Mesenchymal stem cell (in vitro differentiated cells and primary cell): Measurements from ENCODE around the gene MBD3.

Experiments
- DNase-seq: peaks from one replicate; pipeline ENCODE4 v3.0.0-alpha.2; 2013
- H2AFZ ChIP-seq: one replicate; pipeline ENCODE4 v1.6.1; 2013; ENCODE audit warnings: low read depth, mild to moderate bottlenecking, control low read depth, inconsistent platforms, low read length, moderate library complexity
- H2AK5ac ChIP-seq: 2 replicates; pipeline ENCODE4 v1.6.1; 2013; ENCODE audit warnings: low read length, moderate library complexity, mild to moderate bottlenecking, inconsistent platforms; ENCODE audit not compliant: severe bottlenecking
- H2BK120ac ChIP-seq: one replicate; pipeline ENCODE4 v1.6.1; 2013; ENCODE audit warnings: low read depth, mild to moderate bottlenecking, inconsistent platforms, low read length, moderate library complexity
- H2BK12ac ChIP-seq, 2 experiments: one replicate each; pipeline ENCODE4 v1.6.1; 2013; ENCODE audit warnings: inconsistent platforms in 2 of 2, low read length in 2 of 2, mild to moderate bottlenecking in 2 of 2, moderate library complexity in 2 of 2, control low read depth in 1 of 2
- H2BK15ac ChIP-seq: one replicate; pipeline ENCODE4 v1.6.1; 2013; ENCODE audit warnings: mild to moderate bottlenecking, low read depth, inconsistent platforms; ENCODE audit not compliant: poor library complexity, severe bottlenecking
- H2BK5ac ChIP-seq: 2 replicates; pipeline ENCODE4 v1.6.1; 2013; ENCODE audit warnings: low read depth, mild to moderate bottlenecking, low read length, control low read depth, inconsistent platforms; ENCODE audit not compliant: poor library complexity, severe bottlenecking
- H3K14ac ChIP-seq, 2 experiments: one replicate each; pipeline ENCODE4 v1.6.1; 2013; ENCODE audit warnings: inconsistent platforms in 2 of 2, low read length in 2 of 2, control low read depth in 1 of 2, mild to moderate bottlenecking in 1 of 2, moderate library complexity in 1 of 2
- H3K18ac ChIP-seq, 2 experiments: one replicate each; pipeline ENCODE4 v1.6.1; 2013; ENCODE audit warnings: inconsistent platforms in 2 of 2, low read length in 2 of 2, control low read depth in 1 of 2, low read depth in 1 of 2, mild to moderate bottlenecking in 1 of 2
- H3K23ac ChIP-seq, 2 experiments: one replicate each; pipeline ENCODE4 v1.6.1; 2013; ENCODE audit warnings: inconsistent platforms in 2 of 2, low read length in 2 of 2, mild to moderate bottlenecking in 2 of 2, moderate library complexity in 2 of 2, control low read depth in 1 of 2
- H3K27ac ChIP-seq: 2 replicates; pipeline ENCODE4 v1.5.1; 2013; ENCODE audit warnings: mild to moderate bottlenecking, moderate library complexity, low read length, control low read depth, inconsistent platforms; ENCODE audit not compliant: poor library complexity, severe bottlenecking
- H3K27me3 ChIP-seq, 2 experiments: 2 replicates each; pipeline versions ENCODE4 v1.6.1 to v1.7.0; 2013; ENCODE audit warnings: low read length in 2 of 2, mild to moderate bottlenecking in 2 of 2, moderate library complexity in 2 of 2, control low read depth in 1 of 2, inconsistent platforms in 1 of 2; ENCODE audit not compliant: control insufficient read depth in 1 of 2, insufficient read depth in 1 of 2
- H3K36me3 ChIP-seq, 2 experiments: 2 replicates each; pipeline versions ENCODE4 v1.6.1 to v1.7.0; 2013; ENCODE audit warnings: low read length in 2 of 2, control low read depth in 1 of 2, inconsistent platforms in 1 of 2, low read depth in 1 of 2, mild to moderate bottlenecking in 1 of 2; ENCODE audit not compliant: insufficient read depth in 2 of 2, control insufficient read depth in 1 of 2
- H3K4ac ChIP-seq, 2 experiments: one replicate each; pipeline ENCODE4 v1.6.1; 2013; ENCODE audit warnings: inconsistent platforms in 2 of 2, low read length in 2 of 2, mild to moderate bottlenecking in 2 of 2, moderate library complexity in 2 of 2, control low read depth in 1 of 2, low read depth in 1 of 2
- H3K4me1 ChIP-seq: 2 replicates; pipeline ENCODE4 v1.6.1; 2013; ENCODE audit warnings: low read depth, low read length, control low read depth; ENCODE audit not compliant: control insufficient read depth, insufficient read depth
- H3K4me2 ChIP-seq: 2 replicates; pipeline ENCODE4 v1.6.1; 2013; ENCODE audit warnings: low read length, mild to moderate bottlenecking, inconsistent platforms; ENCODE audit not compliant: poor library complexity, severe bottlenecking
- H3K4me3 ChIP-seq, 2 experiments: 2 replicates each; pipeline versions ENCODE4 v1.5.1 to v1.7.0; 2013; ENCODE audit warnings: low read length in 2 of 2, mild to moderate bottlenecking in 2 of 2, control low read depth in 1 of 2, low read depth in 1 of 2; ENCODE audit not compliant: insufficient read depth in 1 of 2
- H3K79me1 ChIP-seq: replicated peaks from 2 replicates; pipeline ENCODE4 v1.6.1; 2013; ENCODE audit warnings: mild to moderate bottlenecking, control low read depth, low read length, inconsistent platforms; ENCODE audit not compliant: poor library complexity, severe bottlenecking
- H3K9ac ChIP-seq: 2 replicates; pipeline ENCODE4 v1.7.0; 2013; ENCODE audit warnings: mild to moderate bottlenecking, low read length, moderate library complexity
- H3K9me3 ChIP-seq: 2 replicates; pipeline ENCODE4 v1.7.0; 2013; ENCODE audit warnings: mild to moderate bottlenecking, low read length; ENCODE audit not compliant: control insufficient read depth
- H4K8ac ChIP-seq: one replicate; pipeline ENCODE4 v1.6.1; 2013; ENCODE audit warnings: inconsistent platforms, mild to moderate bottlenecking, low read length, moderate library complexity
- H4K91ac ChIP-seq: one replicate; pipeline ENCODE4 v1.6.1; 2013; ENCODE audit warnings: mild to moderate bottlenecking, low read length, inconsistent platforms
- WGBS: methylation state at CpG from one replicate; pipeline ENCODE4 v1.1.7; 2013; ENCODE audit warnings: mixed read lengths; 5-methylcytosine and 5-hydroxymethylcytosine counted together

The MBD3 gene

DNA sequence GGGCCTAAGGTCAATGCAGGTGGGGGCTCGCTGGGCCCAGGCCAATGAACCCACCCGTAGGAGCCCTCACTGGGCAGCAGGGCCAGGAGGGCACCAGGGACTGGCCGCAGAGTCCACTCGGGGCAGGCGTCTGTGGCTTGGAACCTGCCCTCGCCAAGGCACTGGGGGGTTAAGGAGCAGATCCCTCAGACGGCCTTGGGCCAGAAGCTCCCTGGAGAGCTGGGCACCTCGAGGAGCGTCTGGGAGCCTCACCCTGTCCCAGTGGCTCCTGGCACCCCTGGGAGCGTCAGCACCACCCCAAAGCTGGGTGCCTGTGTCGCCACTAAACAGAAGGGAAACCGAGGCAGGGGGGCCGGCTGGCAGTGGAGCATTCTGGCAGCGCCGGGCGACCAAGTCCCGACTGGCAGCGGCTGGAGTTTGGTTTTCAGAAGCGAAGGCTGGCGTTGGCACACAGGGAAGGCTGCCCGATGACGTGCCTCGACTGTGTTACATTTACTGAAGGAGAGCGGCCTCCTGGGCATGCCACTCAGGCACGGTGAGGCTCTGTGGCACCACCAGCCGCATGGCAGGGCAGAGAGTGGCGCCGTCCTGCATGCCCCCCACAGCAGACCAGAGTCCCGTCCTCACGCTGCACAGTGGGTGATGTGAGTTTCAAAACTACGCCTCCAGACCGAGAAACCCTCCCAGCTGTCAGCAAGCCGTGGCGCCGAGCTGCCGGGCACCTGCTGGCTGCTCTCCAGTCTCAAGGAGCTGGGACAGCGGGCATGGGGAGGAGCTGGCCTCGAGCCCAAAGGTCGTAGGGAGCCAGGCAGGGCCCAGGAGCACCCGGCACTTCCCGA, 15.4 kb downstream of the MBD3 start:
- 95% methylated on average over 41 of the region's 41 CpGs for WGBS
- Histone ChIP-seq H2AK5ac (no peak overlapping the region), H3K27ac (no peak overlapping the region), H3K23ac (no peak overlapping the region), H3K4me2 (no peak overlapping the region), H3K9me3 (no peaks in the 10 kb centered on the region), H3K4me3 (no peak overlapping the region), H4K91ac (no peak overlapping the region), H3K18ac (no peak overlapping the region), H3K79me1 (peaks cover 28% of the 10 kb centered on the region), H3K9ac (no peak overlapping the region), H3K27me3 (no peaks in the 10 kb centered on the region), H2BK5ac (no peak overlapping the region), H3K4ac (no peak overlapping the region), H3K36me3 (peaks cover 48 to 77% of the 10 kb centered on the region in 2 experiments), H2BK12ac (no peak overlapping the region), H3K4me1 (no peaks in the 10 kb centered on the region), H3K14ac (no peak overlapping the region), H2BK15ac (no peak overlapping the region), H2AFZ (no peak overlapping the region), H2BK120ac (no peak overlapping the region), H4K8ac (no peak overlapping the region)
- no peak for DNase-seq

DNA sequence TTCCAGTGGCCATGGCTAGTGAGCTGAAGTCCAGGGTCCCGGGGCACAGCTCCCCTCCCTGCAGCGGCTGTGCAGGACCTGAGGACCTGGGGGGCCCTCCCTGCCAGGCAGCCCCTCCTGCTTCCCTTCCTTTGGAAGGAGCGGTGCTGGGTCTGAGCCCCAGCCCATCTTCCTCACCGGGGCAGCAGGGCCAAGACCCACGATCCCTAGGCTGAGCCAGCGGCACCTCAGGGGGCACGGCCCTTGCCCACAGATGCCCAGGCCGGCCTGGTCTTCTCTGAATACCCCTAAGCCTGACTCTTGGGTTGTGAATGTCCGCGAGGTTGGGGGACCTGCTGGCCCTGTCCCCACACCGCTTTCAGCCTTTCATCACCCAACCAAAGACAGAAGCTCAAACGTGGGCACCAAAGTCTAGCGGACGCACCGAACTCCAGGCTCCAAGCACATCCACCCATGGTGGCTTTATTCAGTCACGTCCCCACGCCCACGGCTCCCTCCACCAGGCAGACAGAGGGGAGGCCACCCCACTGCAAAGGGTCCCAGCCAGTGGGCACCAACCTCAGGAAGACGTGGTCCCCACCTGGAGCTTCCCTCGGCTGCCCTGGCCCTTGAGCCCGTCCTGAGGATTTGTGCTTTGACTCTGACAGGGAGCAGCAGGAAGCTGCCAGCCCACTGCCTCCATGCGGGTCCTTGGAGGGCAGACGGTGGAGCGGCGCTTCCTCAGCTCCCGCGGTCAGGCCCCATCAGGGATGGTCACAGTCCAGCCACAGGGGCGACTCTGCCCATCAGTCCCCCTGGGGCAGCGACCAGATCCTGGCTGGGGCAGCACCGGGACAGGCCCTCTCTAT, 16.2 kb downstream of the MBD3 start:
- Histone ChIP-seq H2AK5ac (no peak overlapping the region), H2BK5ac (no peak overlapping the region), H4K8ac (no peak overlapping the region), H3K9me3 (no peaks in the 10 kb centered on the region), H3K27ac (no peak overlapping the region), H3K79me1 (peaks cover 24% of the 10 kb centered on the region), H2BK15ac (no peak overlapping the region), H2BK120ac (no peak overlapping the region), H3K9ac (no peak overlapping the region), H3K4me1 (no peaks in the 10 kb centered on the region), H3K23ac (no peak overlapping the region), H2BK12ac (no peak overlapping the region), H4K91ac (no peak overlapping the region), H3K18ac (no peak overlapping the region), H3K36me3 (peaks cover 42 to 68% of the 10 kb centered on the region in 2 experiments), H3K4me3 (no peak overlapping the region), H3K14ac (no peak overlapping the region), H3K4me2 (no peak overlapping the region), H2AFZ (no peak overlapping the region), H3K4ac (no peak overlapping the region), H3K27me3 (no peaks in the 10 kb centered on the region)
- no peak for DNase-seq
- 93% methylated on average over 30 of the region's 30 CpGs for WGBS

DNA sequence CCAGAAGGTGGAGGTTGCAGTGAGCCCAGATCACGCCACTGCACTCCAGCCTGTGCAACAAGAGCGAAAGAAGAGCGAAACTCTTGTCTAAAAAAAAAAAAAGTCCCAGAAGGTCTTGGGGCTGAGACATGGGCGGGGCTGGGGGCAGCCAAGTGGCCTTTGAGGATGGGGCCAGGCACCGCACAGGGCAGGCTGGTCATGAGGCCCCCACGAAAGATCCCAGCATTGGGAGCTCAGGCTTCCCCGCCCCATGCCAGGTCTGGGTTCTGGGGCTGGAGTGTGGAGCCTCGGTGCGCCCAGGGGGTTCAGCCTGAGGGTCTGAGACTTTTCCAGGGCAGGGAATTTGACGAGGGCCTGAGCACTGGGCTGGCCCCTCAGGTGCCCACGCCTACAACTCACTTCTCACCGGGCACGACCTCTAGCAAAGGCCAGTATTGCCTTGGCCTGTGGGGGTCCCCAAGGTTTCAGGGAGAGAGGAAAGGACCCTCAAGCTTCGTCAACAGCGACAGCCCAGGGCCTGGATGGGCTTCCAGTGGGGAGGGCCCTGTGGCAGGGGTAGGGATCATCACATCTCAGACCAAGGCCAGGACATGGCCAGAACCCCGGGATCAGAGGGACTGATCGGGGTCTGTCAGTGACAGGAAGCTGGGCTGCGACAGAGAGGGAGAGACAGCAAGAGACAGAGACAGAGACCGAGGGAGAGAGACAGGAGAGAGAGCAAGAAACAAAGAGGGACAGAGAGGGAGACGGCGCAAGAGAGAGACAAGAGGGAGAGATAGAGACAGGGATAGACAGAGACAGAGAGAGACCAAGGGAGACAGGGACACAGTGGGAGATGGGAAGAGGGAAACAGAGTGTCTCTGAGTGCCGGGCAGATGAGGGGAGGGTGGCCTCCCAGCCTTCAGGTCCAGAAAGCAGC, 17.1 kb downstream of the MBD3 start:
- no peaks in the 10 kb centered on the region for H3K9me3 ChIP-seq
- no peaks in the 10 kb centered on the region for H3K4me1 ChIP-seq
- H4K8ac ChIP-seq, result no peak overlapping the region
- H2BK15ac ChIP-seq, result no peak overlapping the region
- peaks cover 33 to 59% of the 10 kb centered on the region in 2 experiments for H3K36me3 ChIP-seq
- H2BK12ac ChIP-seq, result no peak overlapping the region
- H4K91ac ChIP-seq, result no peak overlapping the region
- H3K27ac ChIP-seq, result no peak overlapping the region
- H3K4me2 ChIP-seq, result no peak overlapping the region
- H3K18ac ChIP-seq, result no peak overlapping the region
- H3K14ac ChIP-seq, result no peak overlapping the region
- no peak overlapping the region for H3K23ac ChIP-seq
- no peaks in the 10 kb centered on the region for H3K27me3 ChIP-seq
- no peak overlapping the region for H2BK5ac ChIP-seq
- H3K79me1 ChIP-seq, result peaks cover 15% of the 10 kb centered on the region
- H2BK120ac ChIP-seq, result no peak overlapping the region
- WGBS, result 93% methylated on average over 22 of the region's 22 CpGs
- no peak overlapping the region for H3K4ac ChIP-seq
- H3K9ac ChIP-seq, result no peak overlapping the region
- DNase-seq, result no peak
- H2AK5ac ChIP-seq, result no peak overlapping the region
- no peak overlapping the region for H3K4me3 ChIP-seq
- H2AFZ ChIP-seq, result no peak overlapping the region
